ENCODE measurements around the gene SLC22A31. TPM values are rescaled to one million over a fixed set of nuclear protein-coding genes. Genes with fewer than 3 reads are reported as not detected.
A peak's percentile ranks its signal among the peaks of the same experiment; 100 is the strongest.

Gene SLC22A31
- total RNA-seq, 2 experiments from 2014 or later = not detected

- TF ChIP-seq EZH2phosphoT487 (IDR thresholded peaks at IDR 0.05; ENCODE audit: borderline replicate concordance, low read depth, low read length) = no peak
- no peak for TF ChIP-seq CTCF (conservative IDR thresholded peaks at IDR 0.05; ENCODE audit: low read length)
- ChIA-PET CTCF (ENCODE audit: unreplicated experiment) (no interaction called here), POLR2A (interaction anchor here (0.6 kb wide), 1 partner anchor 38 kb away, joined by 4 read pairs; no protein-coding TSS in a partner anchor)
- Histone ChIP-seq H3K79me2 (ENCODE audit: insufficient read depth, low read depth, low read length) (no peaks in the 10 kb centered on the region), H3K4me2 (ENCODE audit: low read length) (no peak overlapping the region), H3K36me3 (ENCODE audit: insufficient read depth, low read length) (no peaks in the 10 kb centered on the region), H3K4me1 (ENCODE audit: insufficient read depth, low read length, poor library complexity, severe bottlenecking) (no peaks in the 10 kb centered on the region), H3K9me3 (ENCODE audit: low read length) (no peaks in the 10 kb centered on the region), H2AFZ (ENCODE audit: low read length) (no peak overlapping the region), H3K4me3 (ENCODE audit: low read depth, low read length, poor library complexity, severe bottlenecking) (no peak overlapping the region), H3K27ac (ENCODE audit: low read depth, low read length, poor library complexity, severe bottlenecking) (no peak overlapping the region), H4K20me1 (ENCODE audit: insufficient read depth, low read length) (no peaks in the 10 kb centered on the region), H3K9me2 (ENCODE audit: insufficient read depth, low read length) (no peaks in the 10 kb centered on the region)
- BruUV-seq (replicated peaks) = no TSS peak
- no peak for DNase-seq (ENCODE audit: low spot score)
- intact Hi-C loops (cut with micrococcal nuclease; ENCODE audit: unreplicated experiment) = no loop called here
These were observed 2.3 kb upstream of the SLC22A31 start for GRCh38 chr16:89202422-89203215.

- no peaks in the 10 kb centered on the region for H4K20me1 ChIP-seq (ENCODE audit: insufficient read depth, low read length)
- intact Hi-C loops (cut with micrococcal nuclease; ENCODE audit: unreplicated experiment) = no loop called here
- no peaks in the 10 kb centered on the region for H3K4me1 ChIP-seq (ENCODE audit: insufficient read depth, low read length, poor library complexity, severe bottlenecking)
- CTCF ChIA-PET (ENCODE audit: unreplicated experiment) = no interaction called here
- peak; percentile 71 for DNase-seq (ENCODE audit: low spot score)
- no peak overlapping the region for H2AFZ ChIP-seq (ENCODE audit: low read length)
- no peaks in the 10 kb centered on the region for H3K9me3 ChIP-seq (ENCODE audit: low read length)
- no peak overlapping the region for H3K27ac ChIP-seq (ENCODE audit: low read depth, low read length, poor library complexity, severe bottlenecking)
- H3K4me3 ChIP-seq (ENCODE audit: low read depth, low read length, poor library complexity, severe bottlenecking) = no peak overlapping the region
- no peak for TF ChIP-seq EZH2phosphoT487 (IDR thresholded peaks at IDR 0.05; ENCODE audit: borderline replicate concordance, low read depth, low read length)
- TF ChIP-seq CTCF (conservative IDR thresholded peaks at IDR 0.05; ENCODE audit: low read length) = no peak
- no peaks in the 10 kb centered on the region for H3K9me2 ChIP-seq (ENCODE audit: insufficient read depth, low read length)
- H3K79me2 ChIP-seq (ENCODE audit: insufficient read depth, low read depth, low read length) = no peaks in the 10 kb centered on the region
- no peak overlapping the region for H3K4me2 ChIP-seq (ENCODE audit: low read length)
- POLR2A ChIA-PET = no interaction called here
- no TSS peak for BruUV-seq (replicated peaks)
- no peaks in the 10 kb centered on the region for H3K36me3 ChIP-seq (ENCODE audit: insufficient read depth, low read length)
These were observed 1.4 kb upstream of the SLC22A31 start for GRCh38 chr16:89201439-89202377.
